ENCODE data around the gene MSRB1. TPM values are rescaled to one million over a fixed set of nuclear protein-coding genes. Genes with fewer than 3 reads are reported as not detected.

Gene MSRB1
- total and polyA plus RNA-seq, 2 of the 13 experiments (the other 11 are each of a cell fraction or from before 2014, with no cell fraction given): 32.1 to 75.4 TPM

GRCh38 chr16:1959269-1960039 is 16.5 kb upstream of the MSRB1 start, which contains the start of gene NDUFB10 (continued):
- TF ChIP-seq GMEB1 (CRISPR knock-in tag; IDR thresholded peaks at IDR 0.05; ENCODE audit: borderline replicate concordance) (peak; percentile 94), ELF3 (CRISPR knock-in tag; IDR thresholded peaks at IDR 0.05) (peak; percentile 44), ZBTB39 (CRISPR knock-in tag; IDR thresholded peaks at IDR 0.05) (0 out of 2 replicates have a peak, but pooled peaks have one; percentile 58), HNF4G (IDR thresholded peaks at IDR 0.05; ENCODE audit: borderline replicate concordance, low read depth, low read length) (no peak), HNF4G (CRISPR knock-in tag; IDR thresholded peaks at IDR 0.05; ENCODE audit: borderline replicate concordance, low read depth) (peak; percentile 63; the same call in 1 of the 2 replicates), HOXA5 (CRISPR knock-in tag; IDR thresholded peaks at IDR 0.05) (peak; percentile 79; the same call in 1 of the 2 replicates), PAXIP1 (CRISPR knock-in tag; conservative IDR thresholded peaks at IDR 0.05) (peak; percentile 57), CREB1 (IDR thresholded peaks at IDR 0.05) (0 out of 2 replicates have a peak, but pooled peaks have one; percentile 1), CREB1 (CRISPR knock-in tag; IDR thresholded peaks at IDR 0.05) (no peak), YEATS4 (CRISPR knock-in tag; IDR thresholded peaks at IDR 0.05; ENCODE audit: borderline replicate concordance) (peak; percentile 91), RXRB (CRISPR knock-in tag; IDR thresholded peaks at IDR 0.05; ENCODE audit: borderline replicate concordance) (peak; percentile 39; the same call in 1 of the 2 replicates), SYNCRIP (IDR thresholded peaks at IDR 0.05; ENCODE audit: insufficient read depth, low read depth, low read length) (no peak), TMF1 (CRISPR knock-in tag; IDR thresholded peaks at IDR 0.05; ENCODE audit: low read depth) (peak; percentile 81; the same call in 1 of the 2 replicates), SKI (IDR thresholded peaks at IDR 0.05; ENCODE audit: partially characterized antibody) (peak; percentile 48), ZNF367 (CRISPR knock-in tag; IDR thresholded peaks at IDR 0.05; ENCODE audit: borderline replicate concordance) (no peak), THYN1 (CRISPR knock-in tag; IDR thresholded peaks at IDR 0.05; ENCODE audit: borderline replicate concordance, low read depth) (no peak), ZSCAN21 (CRISPR knock-in tag; IDR thresholded peaks at IDR 0.05; ENCODE audit: borderline replicate concordance) (peak; percentile 79), ZNF792 (CRISPR knock-in tag; IDR thresholded peaks at IDR 0.05) (peak; percentile 28; the same call in 1 of the 2 replicates), ZNF343 (CRISPR knock-in tag; IDR thresholded peaks at IDR 0.05) (peak; percentile 40; the same call in 1 of the 2 replicates), ATF1 (CRISPR knock-in tag; IDR thresholded peaks at IDR 0.05) (no peak), RFXANK (CRISPR knock-in tag; IDR thresholded peaks at IDR 0.05) (0 out of 2 replicates have a peak, but pooled peaks have one; percentile 80), ZNF670 (CRISPR knock-in tag; IDR thresholded peaks at IDR 0.05; ENCODE audit: borderline replicate concordance) (peak; percentile 61; the same call in 1 of the 2 replicates), ZNF101 (CRISPR knock-in tag; IDR thresholded peaks at IDR 0.05; ENCODE audit: borderline replicate concordance, low read depth) (no peak)

Measured in HepG2 (cell line).